DND-41 (cell line): ENCODE data around the gene TMED6.

Experiments
- CTCF ChIP-seq: IDR thresholded peaks from 2 replicates; pipeline ENCODE4 v1.5.1; 2012; ENCODE audit warnings: borderline replicate concordance, low read length, moderate library complexity, mild to moderate bottlenecking; ENCODE audit not compliant: poor library complexity, severe bottlenecking; ENCODE audit errors: extremely low read depth
- EZH2 ChIP-seq: IDR thresholded peaks from 3 replicates; pipeline ENCODE4 v1.6.1; 2012; ENCODE audit warnings: borderline replicate concordance, low read depth, mild to moderate bottlenecking, moderate library complexity, low read length, inconsistent platforms; ENCODE audit not compliant: severe bottlenecking

GRCh38 chr16:69350536-69351133 lies 951 bp downstream of the TMED6 start:
- TF ChIP-seq EZH2 (no peak), CTCF (no peak)
